Heart right ventricle (tissue), 16 donors: ENCODE results near the gene MCOLN2. TPM values are rescaled to one million over a fixed set of nuclear protein-coding genes. Genes with fewer than 3 reads are reported as not detected.

Experiments
- ATAC-seq, 8 donors: fragments of 200-7000 bp; cut with Tn5 transposase; one replicate each; pipeline ENCODE4 v1.9.1; 2020; ENCODE audit warnings: mild to moderate bottlenecking in 8 of 8, moderate library complexity in 8 of 8, moderate number of reproducible peaks in 1 of 8
- DNase-seq, 2 donors: peaks; one replicate each; pipeline ENCODE4 v3.0.0-alpha.2; 2020
- H3K27ac ChIP-seq, 10 donors: fragments of 200-600 bp; sonication (generic) in 2 of 10; one replicate each; pipeline versions ENCODE4 v1.5.0 to v1.8.0; 2020 to 2022; ENCODE audit warnings: mild to moderate bottlenecking in 3 of 10
- H3K27me3 ChIP-seq, 7 donors: fragments of 200-600 bp; one replicate each; pipeline ENCODE4 v1.8.0; 2021 to 2022; ENCODE audit warnings: mild to moderate bottlenecking in 2 of 7
- H3K36me3 ChIP-seq, 9 donors: fragments of 200-600 bp; sonication (generic) in 1 of 9; one replicate each; pipeline versions ENCODE4 v1.5.0 to v1.8.0; 2020 to 2022; ENCODE audit warnings: mild to moderate bottlenecking in 2 of 9
- H3K4me1 ChIP-seq, 9 donors: fragments of 200-600 bp; sonication (generic) in 1 of 9; one replicate each; pipeline versions ENCODE4 v1.5.0 to v1.8.0; 2020 to 2022; ENCODE audit warnings: mild to moderate bottlenecking in 4 of 9
- H3K4me3 ChIP-seq, 10 donors: fragments of 200-600 bp; sonication (generic) in 2 of 10; one replicate each; pipeline versions ENCODE4 v1.5.0 to v1.8.0; 2020 to 2022; ENCODE audit warnings: mild to moderate bottlenecking in 7 of 10, moderate library complexity in 2 of 10
- H3K9me3 ChIP-seq, 11 donors: fragments of 200-600 bp in 10 of 11; sonication (generic) in 2 of 11; one replicate each; pipeline versions ENCODE4 v1.5.0 to v1.8.0; 2013 to 2022; ENCODE audit warnings: mild to moderate bottlenecking in 2 of 11, control low read depth in 1 of 11, moderate library complexity in 1 of 11
- WGBS, 2 donors: extraction: QIAGEN DNeasy Blood & Tissue Kit; methylation state at CpG; one replicate each; pipeline ENCODE4 v1.1.7; 2013; ENCODE audit warnings: inconsistent platforms in 1 of 2; 5-methylcytosine and 5-hydroxymethylcytosine counted together
- intact Hi-C, 10 donors: fragments of 100-400 bp; cut with DNase I; formaldehyde crosslinking; loops; one replicate each; pipeline versions ENCODE4 v1.11.1 to v1.14.2; 2022
- polyA plus RNA-seq, 2 donors: library from polyadenylated mRNA; stranded (reverse); fragments of 200-250 nt; gene quantifications; one replicate each; pipeline ENCODE4 v1.2.3, GENCODE V29; 2013
- total RNA-seq, 10 donors: library from RNA; stranded (reverse); fragmentation: NEBNext Ultra II Directional in 3 of 10; extraction: Animal tissue kit (Norgen Biotek cat#: 25700) in 3 of 10; gene quantifications; one replicate each; pipeline versions ENCODE4 v1.2.1 to v1.2.4, GENCODE V29; 2021 to 2023
- TF ChIP-seq, protein P1 (sequence below), 9 donors: fragments of 200-600 bp; sonication (generic) in 2 of 9; IDR thresholded peaks; one replicate each; pipeline versions ENCODE4 v1.5.0 to v1.8.0; 2021 to 2022; ENCODE audit warnings: antibody characterized with exemption in 9 of 9, mild to moderate bottlenecking in 5 of 9, moderate library complexity in 1 of 9
- donor health status: Arrhythmogenic right ventricular cardiomyopathy.
- donor health status: ischemic (EF 13 %, LVEDD 7.1; RV severe dilation, severe dysfunction).
- donor health status: healthy with polysubstance abuse.
- donor health status: DM: no; HTN: yes; CAD: no.
- donor health status: DM: no; HTN: no; CAD: no.
- donor health status: ischemic (EF 25% LVEDD 6.9; RV normal size, moderate dysfunction).
- donor health status: ischemic (EF 25% LVEDD 5.7; RV mildly dilated, moderate dysfunction).
- donor health status: healthy.
- donor health status: DM: yes; HTN: yes; CAD: no.
- donor health status: Ischemic cardiomyopathy.
- donor health status: ischemic (EF 35%, LVEDD 5.7; RV mildly dilated, moderate dysfunction).
- donor health status: nonischemic (EF 11% LVEDD 7.7; RV severe dilation, severe dysfunction).
- donor health status: DM: yes; HTN: yes; CAD: no.
- donor health status: PGD.
- donor health status: ischemic (EF 29% LVEDD 5.4; RV normal size, mild dysfunction).
- donor health status: nonischemic (EF 23%, LVEDD 6.1; RV moderate dilation, normal function).

Gene MCOLN2
- total and polyA plus RNA-seq, 12 donors = 0.01 to 2.0 (median 0.15) TPM; not detected in 6

DNA sequence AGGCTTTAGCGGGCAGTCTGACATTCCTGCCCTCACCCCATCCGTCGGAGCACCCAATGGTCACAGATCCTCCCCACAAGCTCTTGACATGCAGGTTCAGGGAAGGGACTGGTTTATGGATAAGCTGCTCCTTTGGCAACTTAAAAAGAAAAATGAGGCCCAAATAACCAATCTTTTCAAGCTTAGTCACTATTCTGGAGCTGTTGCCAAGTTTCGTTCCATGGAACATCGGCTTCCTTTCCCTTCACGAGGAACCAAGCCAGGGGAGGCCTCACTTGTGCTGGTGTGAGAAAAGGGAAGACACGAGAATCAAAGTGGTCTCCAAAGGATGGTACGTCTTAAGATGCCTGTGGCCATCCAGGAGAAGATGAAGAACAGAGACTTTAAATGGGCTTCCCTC lies 57.8 kb downstream of the MCOLN2 start:
- H3K27ac ChIP-seq = no peak overlapping the region
- H3K36me3 ChIP-seq = no peaks in the 10 kb centered on the region
- H3K4me3 ChIP-seq = no peak overlapping the region
- TF ChIP-seq, protein P1, sequence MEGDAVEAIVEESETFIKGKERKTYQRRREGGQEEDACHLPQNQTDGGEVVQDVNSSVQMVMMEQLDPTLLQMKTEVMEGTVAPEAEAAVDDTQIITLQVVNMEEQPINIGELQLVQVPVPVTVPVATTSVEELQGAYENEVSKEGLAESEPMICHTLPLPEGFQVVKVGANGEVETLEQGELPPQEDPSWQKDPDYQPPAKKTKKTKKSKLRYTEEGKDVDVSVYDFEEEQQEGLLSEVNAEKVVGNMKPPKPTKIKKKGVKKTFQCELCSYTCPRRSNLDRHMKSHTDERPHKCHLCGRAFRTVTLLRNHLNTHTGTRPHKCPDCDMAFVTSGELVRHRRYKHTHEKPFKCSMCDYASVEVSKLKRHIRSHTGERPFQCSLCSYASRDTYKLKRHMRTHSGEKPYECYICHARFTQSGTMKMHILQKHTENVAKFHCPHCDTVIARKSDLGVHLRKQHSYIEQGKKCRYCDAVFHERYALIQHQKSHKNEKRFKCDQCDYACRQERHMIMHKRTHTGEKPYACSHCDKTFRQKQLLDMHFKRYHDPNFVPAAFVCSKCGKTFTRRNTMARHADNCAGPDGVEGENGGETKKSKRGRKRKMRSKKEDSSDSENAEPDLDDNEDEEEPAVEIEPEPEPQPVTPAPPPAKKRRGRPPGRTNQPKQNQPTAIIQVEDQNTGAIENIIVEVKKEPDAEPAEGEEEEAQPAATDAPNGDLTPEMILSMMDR (IDR thresholded peaks at IDR 0.05) = no peak
- no peaks in the 10 kb centered on the region for H3K9me3 ChIP-seq
- intact Hi-C loops = loop anchor here in 7 of 10 donors (5.0 to 10.0 kb wide), 4 partner anchors 164 to 1004 kb away; no protein-coding TSS in a partner anchor
- DNase-seq (no peak), ATAC-seq (no peak)
- peaks cover 0 to 4% (median 0%) of the 10 kb centered on the region in 9 donors for H3K4me1 ChIP-seq
- 71 to 83% methylated on average over 8 of the region's 8 CpGs for WGBS, 2 donors
- peaks cover 0 to 4% (median 0%) of the 10 kb centered on the region in 7 donors for H3K27me3 ChIP-seq

DNA sequence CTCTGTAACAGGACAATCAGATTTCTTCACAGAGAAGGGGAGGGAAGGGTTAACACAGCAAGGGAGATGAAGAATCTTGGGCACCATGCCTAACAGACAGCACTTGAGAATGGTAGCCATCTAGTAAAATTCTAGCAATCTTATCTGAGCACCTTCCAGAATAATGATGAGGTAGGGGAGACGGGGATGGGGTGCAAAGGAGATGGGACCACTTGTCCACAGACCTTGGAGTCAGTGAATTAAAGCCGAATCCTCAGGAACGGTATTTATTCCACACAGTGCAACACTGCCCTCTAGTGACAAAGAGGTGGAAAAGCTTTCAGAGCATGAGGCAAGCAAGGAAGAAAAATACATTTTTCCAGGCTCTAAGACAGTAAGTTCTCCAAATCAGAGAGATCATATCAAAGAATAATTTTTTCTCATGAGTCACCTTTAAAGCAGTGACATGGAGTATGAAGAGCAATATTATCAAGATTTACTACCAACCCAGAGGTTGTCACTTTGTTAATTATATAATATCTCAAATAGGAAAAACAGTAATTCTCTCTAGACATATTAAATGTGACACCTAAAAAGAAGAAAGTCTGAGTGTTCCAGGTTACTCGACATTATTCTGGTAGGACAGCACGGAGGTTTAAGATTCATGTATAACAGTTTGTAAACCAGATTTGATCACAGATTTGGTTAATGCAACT lies 60.6 kb downstream of the MCOLN2 start:
- DNase-seq = peak in 1 of 2 donors; percentile 29
- 3 to 4% methylated on average over 5 of the region's 5 CpGs for WGBS, 2 donors
- ATAC-seq = peak in 7 of 8 donors; percentile 68 to 81 (median 72)
- Histone ChIP-seq H3K27ac (no peak overlapping the region), H3K4me1 (peaks cover 0 to 4% (median 0%) of the 10 kb centered on the region in 9 donors), H3K9me3 (no peaks in the 10 kb centered on the region), H3K36me3 (no peaks in the 10 kb centered on the region), H3K4me3 (no peak overlapping the region), H3K27me3 (peaks cover 0 to 4% (median 0%) of the 10 kb centered on the region in 7 donors)
- TF ChIP-seq, protein P1 (IDR thresholded peaks at IDR 0.05) = peak; percentile 75 to 96 (median 91)
- intact Hi-C loops = loop anchor here in 8 of 10 donors (1.0 to 10.0 kb wide), 5 partner anchors 161 to 1001 kb away; no protein-coding TSS in a partner anchor

DNA sequence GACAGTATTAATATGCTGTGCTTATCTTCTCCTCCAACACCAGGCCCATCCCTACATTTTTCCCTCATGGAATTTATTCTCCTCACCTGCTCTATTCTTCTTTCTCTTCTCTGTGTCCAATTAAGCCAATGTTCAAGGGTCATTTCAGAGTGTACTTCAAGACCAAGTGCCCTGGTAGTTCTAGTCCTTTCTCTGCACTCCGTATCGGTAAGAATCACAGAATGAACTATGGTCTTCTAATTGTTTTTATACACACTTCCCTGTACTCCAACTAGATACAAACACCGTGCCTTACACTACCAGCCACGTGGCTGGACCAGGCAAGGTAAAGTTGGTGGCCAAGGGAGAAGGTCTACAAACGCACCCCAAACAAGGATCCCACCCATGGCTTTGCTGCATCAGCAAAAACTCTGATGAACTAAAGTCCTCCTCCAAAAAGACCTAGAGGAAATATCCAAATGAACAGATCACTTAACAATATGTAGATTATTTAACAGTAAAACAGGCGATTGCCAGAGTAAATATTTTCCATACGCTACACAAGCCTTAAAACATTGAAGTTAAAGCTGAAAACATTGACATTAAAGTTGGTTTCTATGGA lies 63.8 kb downstream of the MCOLN2 start:
- intact Hi-C loops = loop anchor here in 5 of 10 donors (5.0 to 10.0 kb wide), 3 partner anchors 158 to 998 kb away; no protein-coding TSS in a partner anchor
- H3K27ac ChIP-seq = no peak overlapping the region
- DNase-seq = no peak
- ATAC-seq = no peak
- WGBS, 2 donors = 81 to 91% methylated on average over 7 of the region's 7 CpGs
- no peak overlapping the region for H3K4me3 ChIP-seq
- no peaks in the 10 kb centered on the region for H3K9me3 ChIP-seq
- TF ChIP-seq, protein P1 (IDR thresholded peaks at IDR 0.05) = no peak
- H3K27me3 ChIP-seq = no peaks in the 10 kb centered on the region
- H3K4me1 ChIP-seq = peaks cover 0 to 4% (median 0%) of the 10 kb centered on the region in 9 donors
- H3K36me3 ChIP-seq = no peaks in the 10 kb centered on the region

DNA sequence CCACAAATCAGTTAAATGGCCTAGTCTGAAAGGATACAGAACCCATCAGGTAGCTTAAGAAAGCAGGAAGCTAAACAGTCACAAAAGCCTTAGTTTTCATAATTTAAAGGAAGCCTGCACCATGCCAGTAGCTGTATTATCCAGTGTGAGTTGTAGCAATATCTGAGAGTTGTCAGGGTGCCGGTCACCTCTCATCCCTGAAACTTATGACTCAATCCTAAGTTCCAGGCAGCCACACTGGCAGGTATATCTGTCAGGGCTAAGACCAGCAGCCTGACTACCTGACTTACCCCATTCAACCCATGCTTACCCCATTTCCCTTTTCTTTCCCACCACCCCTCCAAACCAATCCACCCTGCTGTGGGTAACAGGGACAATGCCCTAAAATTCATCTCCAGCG lies 66.1 kb downstream of the MCOLN2 start:
- ATAC-seq (no peak), DNase-seq (no peak)
- peaks cover 0 to 6% (median 0%) of the 10 kb centered on the region in 7 donors for H3K27me3 ChIP-seq
- TF ChIP-seq, protein P1 (IDR thresholded peaks at IDR 0.05) = no peak
- H3K36me3 ChIP-seq = no peaks in the 10 kb centered on the region
- no peak overlapping the region for H3K27ac ChIP-seq
- intact Hi-C loops = loop anchor here in 5 of 10 donors (5.0 to 10.0 kb wide), 3 partner anchors 156 to 996 kb away; no protein-coding TSS in a partner anchor
- no peaks in the 10 kb centered on the region for H3K9me3 ChIP-seq
- no peak overlapping the region for H3K4me3 ChIP-seq
- peaks cover 0 to under 1% (median 0%) of the 10 kb centered on the region in 9 donors for H3K4me1 ChIP-seq
- 90% methylated on average over 2 of the region's 2 CpGs for WGBS, 2 donors
